ENCODE measurements around the gene CGNL1. TPM values are rescaled to one million over a fixed set of nuclear protein-coding genes. Genes with fewer than 3 reads are reported as not detected.

Gene CGNL1
- total RNA-seq, 1 donor from 2014 or later: 0.11 TPM

GRCh38 chr15:57549935-57550334 is 173.6 kb downstream of the CGNL1 start:
- TF ChIP-seq, protein P1, sequence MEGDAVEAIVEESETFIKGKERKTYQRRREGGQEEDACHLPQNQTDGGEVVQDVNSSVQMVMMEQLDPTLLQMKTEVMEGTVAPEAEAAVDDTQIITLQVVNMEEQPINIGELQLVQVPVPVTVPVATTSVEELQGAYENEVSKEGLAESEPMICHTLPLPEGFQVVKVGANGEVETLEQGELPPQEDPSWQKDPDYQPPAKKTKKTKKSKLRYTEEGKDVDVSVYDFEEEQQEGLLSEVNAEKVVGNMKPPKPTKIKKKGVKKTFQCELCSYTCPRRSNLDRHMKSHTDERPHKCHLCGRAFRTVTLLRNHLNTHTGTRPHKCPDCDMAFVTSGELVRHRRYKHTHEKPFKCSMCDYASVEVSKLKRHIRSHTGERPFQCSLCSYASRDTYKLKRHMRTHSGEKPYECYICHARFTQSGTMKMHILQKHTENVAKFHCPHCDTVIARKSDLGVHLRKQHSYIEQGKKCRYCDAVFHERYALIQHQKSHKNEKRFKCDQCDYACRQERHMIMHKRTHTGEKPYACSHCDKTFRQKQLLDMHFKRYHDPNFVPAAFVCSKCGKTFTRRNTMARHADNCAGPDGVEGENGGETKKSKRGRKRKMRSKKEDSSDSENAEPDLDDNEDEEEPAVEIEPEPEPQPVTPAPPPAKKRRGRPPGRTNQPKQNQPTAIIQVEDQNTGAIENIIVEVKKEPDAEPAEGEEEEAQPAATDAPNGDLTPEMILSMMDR (IDR thresholded peaks at IDR 0.05): no peak
- Mint-ChIP-seq H3K4me1 (no peaks in the 10 kb centered on the region), H3K9me3 (no peaks in the 10 kb centered on the region), H3K4me3 (no peak overlapping the region), H3K36me3 (ENCODE audit: low read depth) (no peaks in the 10 kb centered on the region), H3K27me3 (no peaks in the 10 kb centered on the region), H3K27ac (no peak overlapping the region)
- CTCF ChIA-PET: no interaction called here
- ATAC-seq (ENCODE audit: low read depth) (no peak), DNase-seq (no peak)
- intact Hi-C loops (cut with micrococcal nuclease): no loop called here
- POLR2A ChIA-PET: no interaction called here

DNA sequence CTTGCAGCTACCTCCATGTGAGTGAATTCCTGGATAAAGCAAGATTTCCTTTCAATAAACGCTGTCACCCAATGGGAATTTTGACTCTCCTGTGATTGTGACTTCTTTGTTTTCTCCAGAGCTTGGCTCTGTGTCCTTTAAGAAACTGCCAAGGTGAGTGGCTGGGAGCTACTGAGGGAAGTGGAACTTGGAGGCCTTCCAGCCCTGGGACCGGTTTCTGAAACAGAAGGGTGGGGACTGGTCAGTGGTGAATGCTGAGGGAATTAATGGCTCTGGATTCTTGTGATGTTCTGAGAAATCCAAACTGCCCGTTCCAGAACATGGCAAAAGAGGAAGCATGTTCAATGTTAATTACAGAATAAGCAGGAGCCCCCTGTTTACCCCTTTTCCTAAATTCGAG is 174.3 kb downstream of the CGNL1 start:
- DNase-seq: no peak
- intact Hi-C loops (cut with micrococcal nuclease): no loop called here
- no peak overlapping the region for H3K4me3 Mint-ChIP-seq
- no peaks in the 10 kb centered on the region for H3K4me1 Mint-ChIP-seq
- no peak for ATAC-seq (ENCODE audit: low read depth)
- TF ChIP-seq, protein P1 (IDR thresholded peaks at IDR 0.05): no peak
- no peaks in the 10 kb centered on the region for H3K36me3 Mint-ChIP-seq (ENCODE audit: low read depth)
- CTCF ChIA-PET: interaction anchor here (1.7 kb wide), 1 partner anchor 8 kb away, joined by 6 read pairs; no protein-coding TSS in a partner anchor
- H3K9me3 Mint-ChIP-seq: no peaks in the 10 kb centered on the region
- POLR2A ChIA-PET: no interaction called here
- no peaks in the 10 kb centered on the region for H3K27me3 Mint-ChIP-seq
- H3K27ac Mint-ChIP-seq: no peak overlapping the region

DNA sequence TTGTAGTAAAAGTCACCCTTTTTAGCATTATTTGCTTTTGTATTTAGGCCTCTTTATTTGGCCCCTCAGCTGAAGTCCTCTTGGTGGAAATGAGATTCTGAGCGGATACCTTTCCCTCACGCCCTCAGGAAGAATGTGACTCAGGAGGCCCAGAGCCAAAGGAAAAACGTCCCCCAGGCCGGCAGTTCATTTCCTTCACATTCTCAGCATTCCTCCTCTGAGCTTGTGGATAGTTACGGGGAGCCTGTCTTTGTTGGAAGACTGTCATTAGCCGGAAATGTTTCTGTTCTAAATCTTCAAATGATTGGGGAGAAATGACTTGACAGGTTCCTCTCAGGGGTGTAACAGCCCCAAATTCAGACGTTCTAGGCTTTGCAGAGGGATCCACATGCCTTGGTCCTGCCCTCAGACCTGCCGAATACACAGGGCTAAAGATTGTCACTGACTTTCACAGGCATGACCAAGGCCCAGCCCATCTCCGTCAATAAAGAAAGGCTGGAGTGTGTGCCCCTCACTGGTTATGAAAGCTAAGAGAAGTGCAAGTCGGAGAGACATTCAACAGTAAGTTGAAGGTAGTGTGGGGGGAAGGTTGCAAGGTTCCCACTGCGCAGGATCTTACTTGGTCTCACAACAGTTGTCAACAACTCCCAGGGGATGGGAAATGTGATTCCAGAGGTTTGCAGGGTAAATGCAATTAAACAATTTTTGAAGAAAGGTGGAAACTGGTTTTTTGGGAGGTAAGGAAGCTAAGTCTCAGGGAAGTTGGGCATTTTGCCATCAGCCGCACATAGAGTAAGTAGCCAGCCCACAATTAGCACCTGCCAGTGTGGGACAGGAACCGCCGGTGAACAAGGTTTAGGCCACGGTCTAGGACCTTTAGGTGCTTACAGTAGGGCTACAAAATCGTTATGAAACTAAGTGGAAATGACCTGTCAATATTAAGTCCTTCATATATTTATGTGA is 175.7 kb downstream of the CGNL1 start:
- ChIA-PET POLR2A (no interaction called here), CTCF (interaction anchor here (1.7 kb wide), 1 partner anchor 10 kb away, joined by 6 read pairs; no protein-coding TSS in a partner anchor)
- H3K27me3 Mint-ChIP-seq: peaks cover 3% of the 10 kb centered on the region
- no peaks in the 10 kb centered on the region for H3K36me3 Mint-ChIP-seq (ENCODE audit: low read depth)
- no peak overlapping the region for H3K27ac Mint-ChIP-seq
- TF ChIP-seq, protein P1 (IDR thresholded peaks at IDR 0.05): no peak
- H3K4me3 Mint-ChIP-seq: no peak overlapping the region
- intact Hi-C loops (cut with micrococcal nuclease): no loop called here
- H3K9me3 Mint-ChIP-seq: no peaks in the 10 kb centered on the region
- ATAC-seq (ENCODE audit: low read depth) (no peak), DNase-seq (no peak)
- no peaks in the 10 kb centered on the region for H3K4me1 Mint-ChIP-seq

DNA sequence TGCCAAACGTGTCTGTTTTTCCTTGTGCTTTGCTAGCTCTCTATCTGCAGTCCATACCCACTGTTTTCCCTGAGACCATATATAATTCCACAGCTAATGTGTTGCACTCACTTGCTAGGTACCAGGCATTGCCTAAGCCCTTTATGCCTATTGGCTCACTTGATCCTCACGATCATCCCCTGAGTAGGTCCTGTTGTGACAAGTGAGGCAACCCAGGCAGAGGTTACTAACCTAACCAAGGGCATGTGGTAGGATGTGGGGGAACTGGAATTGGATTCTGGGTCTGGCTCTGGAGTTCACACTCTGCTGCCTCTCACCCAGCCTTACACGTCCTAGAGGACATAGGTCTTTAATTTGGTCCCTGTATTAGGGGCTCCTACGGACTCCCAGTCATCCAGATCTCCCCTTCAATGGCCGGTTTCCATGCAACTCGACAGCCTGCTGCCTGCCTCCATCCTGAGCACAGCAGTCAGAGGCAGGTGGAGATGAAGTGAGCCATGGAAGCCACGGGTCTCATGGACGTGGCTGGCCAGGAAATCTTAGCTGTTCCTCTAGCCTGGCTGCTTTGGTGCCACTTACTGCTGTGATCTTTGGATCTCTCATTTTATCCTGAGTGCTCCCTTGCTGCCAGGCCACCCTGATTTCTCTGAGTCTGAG is 176.5 kb downstream of the CGNL1 start:
- ATAC-seq (ENCODE audit: low read depth) (no peak), DNase-seq (no peak)
- peaks cover 4% of the 10 kb centered on the region for H3K27me3 Mint-ChIP-seq
- no peak overlapping the region for H3K27ac Mint-ChIP-seq
- H3K4me3 Mint-ChIP-seq: no peak overlapping the region
- intact Hi-C loops (cut with micrococcal nuclease): no loop called here
- no peaks in the 10 kb centered on the region for H3K4me1 Mint-ChIP-seq
- TF ChIP-seq, protein P1 (IDR thresholded peaks at IDR 0.05): no peak
- CTCF ChIA-PET: no interaction called here
- H3K36me3 Mint-ChIP-seq (ENCODE audit: low read depth): no peaks in the 10 kb centered on the region
- POLR2A ChIA-PET: no interaction called here
- H3K9me3 Mint-ChIP-seq: no peaks in the 10 kb centered on the region

GRCh38 chr15:57553526-57553925 is 177.2 kb downstream of the CGNL1 start:
- TF ChIP-seq, protein P1 (IDR thresholded peaks at IDR 0.05): no peak
- no peaks in the 10 kb centered on the region for H3K4me1 Mint-ChIP-seq
- H3K4me3 Mint-ChIP-seq: no peak overlapping the region
- ChIA-PET POLR2A (no interaction called here), CTCF (interaction anchor here (0.6 kb wide), 1 partner anchor 13 kb away, joined by 3 read pairs; no protein-coding TSS in a partner anchor)
- peaks cover 6% of the 10 kb centered on the region for H3K27me3 Mint-ChIP-seq
- no peak for DNase-seq
- no peak overlapping the region for H3K27ac Mint-ChIP-seq
- intact Hi-C loops (cut with micrococcal nuclease): no loop called here
- H3K36me3 Mint-ChIP-seq (ENCODE audit: low read depth): no peaks in the 10 kb centered on the region
- no peaks in the 10 kb centered on the region for H3K9me3 Mint-ChIP-seq
- no peak for ATAC-seq (ENCODE audit: low read depth)

Data from activated B cell treated with CpG ODN at 0.5 μM for 24 hours (primary cell).